NCI-H1417 treated with DMSO at 0.1 percent for 48 hours (cell line): ENCODE results near the gene IQCE.

ENCODE experiments used
- DNase-seq: peaks from one replicate; lab custom pipeline; 2025; lab: John Stamatoyannopoulos, UW

Gene IQCE

DNA sequence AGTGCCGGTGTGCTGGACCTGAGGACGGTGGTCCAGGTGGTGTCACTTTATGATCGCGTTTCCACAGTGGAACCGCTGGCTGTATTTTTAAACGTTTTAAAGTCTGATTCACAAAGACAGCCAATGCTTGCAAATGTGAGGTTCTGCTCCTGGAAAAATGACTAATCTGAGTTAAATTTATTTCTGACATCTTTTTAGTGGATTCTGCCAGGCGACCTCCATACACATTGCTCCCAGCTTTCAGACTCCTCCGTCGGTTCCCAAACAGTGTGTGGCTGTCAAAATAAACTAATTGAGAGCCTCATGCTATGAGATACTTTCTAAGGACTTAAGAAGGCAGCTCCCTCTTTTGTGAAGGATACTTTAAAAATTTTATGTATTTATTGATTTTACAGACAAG, 60.3 kb downstream of the IQCE start:
- no peak for DNase-seq

DNA sequence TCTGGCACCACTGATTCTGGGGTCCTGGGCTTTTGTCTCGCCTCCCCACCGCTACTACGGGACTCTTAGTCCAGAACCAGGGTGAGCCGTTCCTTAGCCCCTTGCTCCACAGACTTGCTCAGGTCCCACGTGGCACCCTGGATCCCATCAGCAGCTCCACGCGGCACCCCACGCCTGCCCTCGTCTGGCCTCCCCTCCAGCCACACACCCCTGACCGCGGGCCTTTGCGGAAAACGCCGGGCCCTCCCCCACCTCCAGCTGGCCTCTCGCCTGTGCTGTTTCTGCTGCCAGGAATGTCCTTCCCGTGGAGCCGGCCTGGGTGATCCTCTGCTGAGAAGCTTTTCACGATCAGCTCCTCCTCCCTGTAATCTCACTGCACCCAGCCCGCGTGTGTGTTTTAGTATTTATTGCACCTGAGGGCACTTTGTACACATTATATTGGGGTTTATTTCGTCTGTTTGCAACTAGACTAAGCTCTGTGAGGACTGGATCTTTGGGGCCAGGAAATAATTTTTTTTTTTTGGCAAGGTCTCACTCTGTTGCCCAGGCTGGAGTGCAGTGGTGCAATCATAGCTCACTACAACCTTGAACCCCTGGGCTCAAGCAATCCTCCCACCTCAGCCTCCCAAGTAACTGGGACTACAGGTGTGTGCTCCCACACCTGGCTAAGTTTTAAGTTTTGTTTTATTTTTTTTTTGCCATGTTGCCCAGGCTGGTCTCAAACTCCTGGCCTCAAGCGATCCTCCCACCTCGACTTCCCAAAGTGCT, 62.5 kb downstream of the IQCE start:
- no peak for DNase-seq

DNA sequence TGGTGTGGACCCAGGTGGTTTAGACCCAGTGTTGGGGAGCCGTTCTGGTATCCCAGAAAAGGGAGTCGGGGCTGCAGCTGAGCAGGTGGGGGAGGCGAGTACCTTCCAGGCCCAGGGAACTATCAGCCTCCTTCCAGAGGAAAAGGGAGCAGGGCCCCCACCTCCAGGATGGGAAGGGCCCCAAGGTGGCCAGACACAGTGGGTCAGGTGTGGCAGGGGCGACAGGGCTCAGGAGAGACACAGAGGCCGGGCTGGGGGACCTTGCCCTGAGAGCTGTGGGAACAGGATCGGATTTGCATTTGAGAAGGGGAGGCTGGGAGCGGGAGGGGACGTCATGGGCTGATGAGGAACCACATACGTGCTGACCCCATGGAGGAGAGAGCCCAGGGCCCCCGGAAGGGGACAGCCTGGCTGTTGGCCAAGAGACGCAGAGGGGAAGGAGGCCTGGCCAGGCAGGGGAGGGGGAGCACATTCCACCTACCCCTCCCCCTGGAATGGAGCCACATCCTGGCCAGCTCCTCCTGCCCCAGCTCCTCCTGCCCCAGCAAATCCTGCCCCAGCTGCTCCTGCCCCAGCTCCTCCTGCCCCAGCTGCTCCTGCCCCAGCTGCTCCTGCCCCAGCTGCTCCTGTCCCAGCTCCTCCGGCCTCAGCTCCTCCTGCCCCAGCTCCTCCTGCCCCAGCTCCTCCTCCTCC, 63.3 kb downstream of the IQCE start:
- DNase-seq: no peak

DNA sequence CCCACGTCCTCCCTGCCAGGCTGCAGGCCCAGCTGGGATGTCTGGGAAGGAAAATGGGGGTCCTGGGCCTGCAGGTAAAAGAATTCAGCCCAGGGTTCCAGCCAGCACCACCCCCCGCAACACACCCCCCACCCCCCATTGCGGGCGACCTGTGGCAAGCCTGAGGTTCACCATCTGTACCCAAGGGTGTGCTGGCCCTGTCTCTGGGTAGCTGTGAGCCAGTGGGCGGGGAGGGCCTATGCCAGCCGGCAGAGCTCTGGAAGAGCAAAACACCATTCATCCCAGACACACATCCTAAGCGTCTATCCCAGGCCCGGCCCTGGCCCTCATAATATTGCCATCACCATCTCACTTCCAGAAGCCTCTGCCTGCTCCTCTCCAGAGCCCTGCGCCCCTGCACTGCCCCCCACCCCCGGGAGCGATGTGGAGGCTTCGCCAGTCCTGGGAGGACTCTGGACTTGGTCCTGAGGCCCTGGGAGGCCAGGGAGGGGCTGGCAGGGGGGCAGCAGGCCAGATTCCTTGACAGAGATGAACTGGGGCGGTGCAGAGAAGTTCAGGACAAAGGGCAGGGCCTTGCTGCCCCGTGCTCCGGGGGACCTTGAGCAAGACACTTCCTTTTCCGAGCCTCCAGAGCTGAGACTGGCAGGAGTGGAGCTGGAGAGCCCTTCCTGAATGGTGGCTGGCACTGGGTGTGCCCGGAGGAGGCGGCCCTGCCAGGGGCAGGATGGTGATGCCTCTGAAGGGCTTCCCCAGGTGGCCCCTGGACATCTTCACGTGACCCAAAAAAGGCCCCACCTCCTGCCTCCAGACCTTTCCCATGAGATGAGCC, 64.3 kb downstream of the IQCE start:
- DNase-seq: no peak

DNA sequence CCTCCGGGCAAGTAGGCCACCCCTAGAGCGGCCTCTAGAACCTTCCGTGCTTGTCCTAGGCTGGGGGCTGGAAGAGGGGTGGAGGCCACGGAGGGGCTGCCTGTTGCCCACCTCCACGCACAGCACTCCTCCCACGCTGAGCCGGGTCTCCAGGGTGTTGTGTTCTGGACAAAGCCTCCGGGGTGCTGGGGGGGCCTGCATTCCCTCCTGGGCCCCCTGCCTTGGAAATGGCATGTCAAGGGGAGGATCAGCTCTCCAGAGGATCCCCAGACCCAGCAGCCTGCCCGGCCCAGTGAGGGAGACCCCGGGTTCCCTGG, 64.9 kb downstream of the IQCE start:
- DNase-seq: no peak

DNA sequence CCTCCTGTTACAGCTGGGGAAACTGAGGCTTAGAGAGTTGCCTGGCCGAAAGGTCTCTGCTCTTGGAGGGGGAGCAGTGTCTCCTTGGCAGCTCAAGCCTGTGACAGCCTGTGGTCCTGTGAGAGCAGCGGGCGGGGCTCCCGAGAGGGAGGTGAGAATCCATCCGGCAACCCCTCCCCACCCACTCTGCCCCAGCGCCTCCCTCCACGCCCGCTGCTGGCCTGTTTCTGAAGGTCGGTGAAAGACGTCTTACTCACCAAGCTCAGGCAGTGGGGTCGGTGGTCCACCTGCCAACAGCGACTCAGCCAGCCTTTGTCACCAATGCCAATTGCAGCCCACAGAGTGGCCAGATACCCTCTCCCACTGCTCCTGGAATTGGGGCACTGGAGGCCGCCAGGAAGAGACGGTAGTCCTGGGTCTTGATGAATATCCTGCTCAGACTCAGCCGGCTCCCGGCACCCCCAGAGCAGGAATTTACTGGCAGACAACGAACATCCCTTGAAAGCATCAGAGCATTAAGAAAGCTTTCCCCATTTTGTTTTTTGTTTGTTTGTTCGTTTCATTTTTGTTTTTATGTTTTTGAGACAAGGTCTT, 65.6 kb downstream of the IQCE start:
- no peak for DNase-seq

DNA sequence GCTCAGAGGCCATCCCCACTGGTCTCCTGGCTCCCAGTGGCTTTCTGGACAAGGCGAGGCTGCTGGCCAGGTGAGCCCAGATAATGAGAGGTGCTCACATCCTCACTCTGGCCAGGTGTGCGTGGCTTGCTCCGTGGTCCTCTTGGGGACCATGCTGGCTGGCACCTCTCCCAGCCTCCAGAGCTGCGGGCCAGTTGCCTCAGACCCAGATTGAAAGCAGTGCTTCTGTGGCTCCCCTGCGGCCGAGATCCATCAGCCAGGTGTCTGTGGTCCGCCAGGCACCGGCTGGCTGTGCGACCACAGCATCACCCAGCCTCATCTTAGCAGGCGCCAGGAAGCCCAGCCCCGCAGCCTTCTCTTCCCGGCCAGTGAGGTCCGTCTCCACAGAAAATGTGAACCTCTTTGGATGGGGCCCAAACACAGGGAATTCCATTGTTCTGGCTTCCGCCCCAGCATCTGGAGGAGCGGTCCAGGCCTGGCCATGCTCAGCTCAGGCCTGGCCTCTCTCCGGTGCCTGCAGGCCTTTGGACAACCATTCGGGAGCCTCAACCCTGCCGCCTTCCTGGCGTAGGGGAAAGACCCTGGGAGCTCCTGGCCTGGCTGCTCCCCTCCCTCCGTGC, 67.8 kb downstream of the IQCE start:
- no peak for DNase-seq

DNA sequence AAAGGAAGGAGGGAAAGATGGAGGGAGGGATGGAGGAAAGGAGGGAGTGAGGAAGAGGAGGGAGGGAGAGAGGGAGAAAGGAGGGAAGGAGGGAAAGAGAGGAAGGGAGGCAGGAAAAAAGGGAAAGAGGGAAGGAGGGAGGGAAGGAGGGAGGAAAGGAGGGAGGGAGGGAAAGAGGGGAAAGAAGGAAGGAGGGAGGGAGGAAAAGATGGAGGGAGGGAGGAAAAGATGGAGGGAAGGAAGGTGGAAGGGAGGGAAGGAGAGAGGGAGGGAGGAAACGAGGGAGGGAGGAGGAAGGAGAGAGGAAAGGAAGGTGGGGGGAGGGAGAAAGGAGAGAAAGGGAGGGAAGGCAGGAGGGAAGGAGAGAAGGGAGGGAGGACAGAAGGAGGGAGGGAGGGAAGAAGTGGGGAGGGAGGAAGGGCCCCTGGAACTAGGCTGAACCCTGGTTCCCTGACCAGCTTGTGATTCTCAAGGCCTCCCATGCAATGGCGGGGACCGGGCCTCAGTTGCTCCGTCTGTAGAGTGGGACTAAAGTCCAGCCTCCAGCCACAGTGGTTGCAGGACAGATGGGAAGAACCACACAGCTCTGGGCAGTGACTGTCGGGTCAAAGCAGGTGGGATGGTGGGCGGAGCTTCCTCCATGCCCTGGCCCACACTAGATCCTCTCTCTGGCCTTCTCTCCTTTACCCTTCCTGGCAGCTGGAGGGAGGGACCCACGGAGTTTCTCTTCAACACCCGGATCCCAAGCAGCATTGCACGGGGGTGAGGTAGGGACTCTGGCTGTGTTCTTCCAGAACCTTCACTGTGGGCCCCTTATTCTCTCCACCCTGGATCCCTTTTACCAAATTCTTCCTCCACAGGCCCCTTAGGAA, 68.7 kb downstream of the IQCE start:
- DNase-seq: no peak

DNA sequence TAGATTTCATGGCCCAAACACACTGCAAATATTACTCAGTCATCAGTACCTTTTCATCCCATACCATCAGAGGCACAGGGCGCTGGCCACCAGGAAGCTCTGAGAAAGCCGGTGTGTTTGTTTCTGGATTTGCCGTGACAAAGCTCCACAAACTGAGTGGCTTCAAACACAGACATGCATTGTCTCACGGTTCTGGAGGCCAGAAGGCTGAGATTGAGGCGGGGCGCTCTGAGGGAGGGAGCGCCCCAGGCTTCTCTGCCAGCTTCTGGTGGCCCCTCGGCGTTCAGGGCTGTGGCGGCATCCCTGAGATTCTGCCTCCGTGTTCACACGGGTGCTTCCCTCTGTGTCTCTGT, 69.3 kb downstream of the IQCE start:
- no peak for DNase-seq

DNA sequence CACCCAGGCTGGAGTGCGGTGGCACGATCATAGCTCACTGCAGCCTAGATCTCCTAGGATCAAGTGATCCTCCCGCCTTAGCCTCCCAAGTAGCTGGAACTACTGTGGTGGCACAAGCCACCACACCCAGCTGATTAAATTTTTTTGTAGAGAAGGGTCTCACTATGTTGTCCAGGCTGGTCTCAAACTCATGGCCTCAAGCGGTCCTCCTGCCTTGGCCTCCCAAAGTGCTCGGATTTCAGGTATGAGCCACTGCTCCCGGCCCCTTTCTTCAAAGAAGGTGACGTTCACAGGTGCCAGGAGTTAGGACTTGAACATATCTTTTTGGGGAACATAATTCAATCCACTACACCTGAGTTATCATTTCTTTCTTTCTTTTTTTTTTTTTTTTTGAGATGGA, 70.1 kb downstream of the IQCE start:
- DNase-seq: no peak

DNA sequence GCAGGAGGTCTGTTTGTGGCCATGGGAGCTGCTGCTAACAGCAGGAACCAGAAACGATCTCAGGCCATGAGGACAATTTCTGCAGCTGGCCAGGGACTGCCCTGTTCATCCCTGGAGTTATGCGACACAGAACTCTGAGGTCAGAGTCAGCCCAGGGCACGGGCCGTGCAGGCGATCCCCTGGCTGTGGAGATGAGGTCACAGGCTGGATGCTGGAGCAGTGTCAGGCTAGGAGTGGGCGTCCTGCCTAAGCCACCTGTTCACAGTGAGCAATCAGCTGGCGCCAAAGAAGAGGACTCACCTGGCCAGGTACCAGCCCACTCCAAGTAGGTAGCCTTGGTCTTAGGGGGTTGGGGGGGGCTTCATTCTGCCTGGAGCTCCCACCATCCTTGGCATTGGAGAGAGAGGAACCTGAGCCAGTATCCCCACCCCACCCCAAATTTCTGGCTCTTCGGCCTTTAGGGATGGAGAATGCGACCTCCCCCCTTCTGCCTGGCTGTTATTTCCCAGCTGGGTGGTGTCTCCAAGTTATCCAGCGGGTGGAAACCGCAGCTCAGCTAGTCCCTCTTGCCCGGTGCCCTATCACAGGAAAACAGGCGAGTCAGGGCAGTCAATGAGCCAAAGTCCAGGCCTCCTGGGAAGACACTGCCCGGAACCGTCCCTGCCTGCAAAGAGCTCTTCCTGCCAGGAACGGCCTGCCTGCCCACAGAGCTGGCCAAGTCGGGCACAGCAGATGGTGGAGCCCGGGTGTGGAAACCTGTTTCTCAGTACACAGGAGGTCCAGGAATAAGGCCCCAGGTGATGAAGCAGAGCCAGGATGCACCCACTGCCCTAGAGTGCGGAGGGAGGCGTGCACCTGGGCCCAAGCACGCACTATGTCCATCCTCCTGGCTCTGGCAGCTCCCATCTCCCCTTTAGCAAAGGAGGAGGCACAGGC, 71.2 kb downstream of the IQCE start:
- no peak for DNase-seq

DNA sequence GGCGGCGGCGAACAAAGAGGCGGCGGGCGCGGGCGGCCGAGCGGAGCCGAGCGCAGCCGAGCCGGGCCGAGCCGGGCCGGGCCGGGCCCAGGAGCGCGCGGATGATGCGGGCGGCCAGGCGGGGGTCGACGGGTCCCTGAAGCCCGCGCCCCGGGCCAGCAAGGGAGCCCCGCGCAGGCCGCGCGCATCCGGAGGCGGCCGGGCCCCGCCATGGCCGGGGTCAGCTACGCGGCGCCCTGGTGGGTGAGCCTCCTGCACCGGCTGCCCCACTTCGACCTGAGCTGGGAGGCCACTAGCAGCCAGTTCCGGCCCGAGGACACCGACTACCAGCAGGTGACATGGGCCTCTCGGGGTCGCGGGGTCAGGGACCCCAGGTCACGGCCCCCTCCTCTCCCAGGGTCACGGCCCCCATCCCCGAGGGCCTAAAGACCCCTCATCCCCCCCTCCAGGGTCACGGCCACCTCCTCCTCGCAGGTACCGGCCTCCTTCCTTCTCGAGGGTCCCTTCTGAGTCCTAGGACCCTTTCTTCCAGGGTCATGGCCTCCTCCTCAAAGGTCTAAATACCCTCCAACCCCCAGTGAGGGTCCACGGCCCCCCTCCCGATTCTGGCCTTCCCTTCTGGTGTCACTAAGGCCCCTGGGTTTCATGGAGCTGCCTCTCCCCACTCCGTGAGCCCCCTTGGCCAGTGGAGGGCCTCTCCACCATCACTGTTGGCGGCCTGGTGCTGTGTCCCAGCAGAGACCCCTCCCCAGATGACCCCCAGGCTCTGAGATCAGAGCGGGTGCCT, 73.4 kb downstream of the IQCE start, which contains the start of gene TTYH3:
Gene TTYH3 (plus strand): TSS at position 41 of the 787 bp plus-strand sequence. CDS start 170 bp downstream, at position 211.
- no peak for DNase-seq

DNA sequence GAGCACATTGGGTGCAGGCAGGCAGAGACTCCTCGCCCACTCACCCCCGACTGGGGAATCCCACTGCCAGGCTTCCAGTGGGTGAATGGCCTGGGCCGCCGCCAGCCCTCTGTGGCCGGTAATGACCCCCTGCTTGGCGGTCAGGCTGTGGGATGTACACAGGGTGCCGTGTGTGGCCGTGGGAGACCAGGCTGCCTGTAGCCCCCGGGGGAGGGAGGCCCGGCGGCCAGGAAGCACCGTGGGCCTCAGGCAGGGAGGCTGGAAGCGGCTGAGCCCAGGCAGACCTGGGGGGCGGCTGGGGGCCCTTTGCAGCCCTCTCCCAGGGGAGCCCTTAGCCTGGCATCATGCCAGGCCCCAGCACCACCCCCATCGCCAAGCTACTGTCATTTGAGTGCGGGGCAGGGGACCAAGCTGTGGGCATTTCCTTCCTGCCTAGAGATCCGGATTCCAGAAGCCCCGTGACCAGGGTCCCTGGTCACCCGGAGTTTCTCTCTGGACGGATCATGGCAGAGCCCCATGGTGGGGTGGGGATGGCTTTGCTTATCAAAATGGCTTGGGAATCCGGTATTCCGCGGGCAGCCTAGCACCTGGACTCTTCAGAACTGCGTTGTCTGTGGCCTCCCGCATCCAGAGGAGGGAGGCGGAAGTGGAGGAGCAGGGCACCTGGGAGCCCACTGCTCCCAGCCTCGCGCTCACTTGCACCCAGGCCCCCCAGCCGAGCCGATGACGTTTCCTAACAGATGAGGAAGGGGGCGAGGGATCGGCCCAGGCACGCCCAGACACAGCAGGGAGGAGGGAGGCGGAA, 74.2 kb downstream of the IQCE start:
- peak; percentile 23 for DNase-seq

DNA sequence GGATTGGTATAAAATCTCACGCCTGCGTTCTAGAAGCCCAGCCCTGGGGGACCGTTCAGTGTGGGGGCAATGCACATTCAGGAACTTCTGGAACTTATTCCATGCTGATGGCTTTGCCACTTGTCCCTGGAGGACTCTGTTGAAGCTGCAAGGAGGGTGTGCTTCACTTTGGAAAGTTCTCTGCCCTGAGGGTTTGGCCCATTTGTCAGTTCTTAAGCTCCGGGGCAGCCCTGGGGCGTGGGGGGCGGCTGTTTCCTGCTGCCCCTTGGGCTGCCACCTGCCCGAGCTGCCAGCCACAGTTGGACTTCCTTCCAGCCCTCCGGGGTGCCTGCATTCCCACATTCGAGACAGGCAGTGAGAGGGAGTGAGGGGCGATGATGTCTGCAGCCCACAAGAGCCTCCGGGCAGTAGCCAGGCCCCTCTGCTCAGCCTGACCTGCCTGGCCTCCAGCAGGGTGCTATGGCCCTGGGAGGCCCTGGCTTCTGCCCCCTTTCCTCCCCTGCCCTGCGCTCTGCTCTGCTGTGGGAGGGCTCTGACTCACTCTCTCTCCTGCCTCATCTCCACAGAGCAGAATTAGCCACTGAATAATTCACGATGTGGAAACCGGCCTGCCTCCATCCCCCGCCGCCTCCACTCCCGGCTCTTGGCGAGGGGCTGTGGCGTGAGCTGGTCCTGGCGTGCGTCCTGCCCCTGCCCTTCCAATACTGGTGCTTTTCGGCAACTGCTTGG, 74.9 kb downstream of the IQCE start:
- no peak for DNase-seq

DNA sequence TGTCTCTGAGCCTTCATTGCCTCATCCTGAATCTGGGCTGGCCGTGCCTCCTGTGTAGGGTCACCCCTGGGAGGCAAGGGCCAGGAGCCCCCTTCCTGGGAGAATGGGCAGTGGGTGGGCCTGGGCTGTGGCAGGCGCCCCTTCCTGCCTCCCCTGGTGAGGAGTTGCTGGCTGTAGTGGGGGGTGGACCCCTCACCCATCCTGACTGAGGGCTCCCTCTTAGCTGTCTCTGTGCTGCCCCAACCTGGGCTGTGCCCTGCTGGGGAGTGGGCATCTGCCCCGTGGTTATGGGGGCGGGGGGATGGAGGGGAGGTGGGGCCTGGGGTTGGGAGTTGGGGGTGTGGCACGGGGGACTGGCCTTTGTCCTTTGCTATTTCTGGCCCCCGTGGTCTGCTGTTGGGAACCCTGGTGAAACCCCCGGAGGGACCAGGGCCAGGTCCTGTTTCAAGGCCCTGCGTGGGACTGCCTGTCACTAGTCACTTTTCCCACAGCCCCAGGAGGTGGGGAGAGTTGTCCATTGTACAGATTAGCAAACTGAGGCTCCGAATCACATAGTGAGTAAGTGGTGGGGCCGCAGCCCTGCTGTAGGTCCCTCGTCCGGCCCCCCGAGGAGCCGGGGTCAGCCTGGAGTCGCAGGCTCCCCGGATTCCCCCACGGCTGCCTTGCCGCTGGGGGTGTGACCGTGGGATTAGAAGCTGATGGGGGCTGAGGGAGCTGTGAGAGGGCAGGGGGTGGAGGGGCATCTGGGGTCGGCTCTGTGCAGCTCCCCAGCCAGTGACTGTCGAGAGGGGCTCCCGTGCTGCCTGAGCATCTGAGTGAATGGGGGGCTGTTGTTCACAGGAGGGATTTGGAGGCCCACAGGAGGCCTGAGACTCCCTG, 75.7 kb downstream of the IQCE start:
- DNase-seq: no peak

DNA sequence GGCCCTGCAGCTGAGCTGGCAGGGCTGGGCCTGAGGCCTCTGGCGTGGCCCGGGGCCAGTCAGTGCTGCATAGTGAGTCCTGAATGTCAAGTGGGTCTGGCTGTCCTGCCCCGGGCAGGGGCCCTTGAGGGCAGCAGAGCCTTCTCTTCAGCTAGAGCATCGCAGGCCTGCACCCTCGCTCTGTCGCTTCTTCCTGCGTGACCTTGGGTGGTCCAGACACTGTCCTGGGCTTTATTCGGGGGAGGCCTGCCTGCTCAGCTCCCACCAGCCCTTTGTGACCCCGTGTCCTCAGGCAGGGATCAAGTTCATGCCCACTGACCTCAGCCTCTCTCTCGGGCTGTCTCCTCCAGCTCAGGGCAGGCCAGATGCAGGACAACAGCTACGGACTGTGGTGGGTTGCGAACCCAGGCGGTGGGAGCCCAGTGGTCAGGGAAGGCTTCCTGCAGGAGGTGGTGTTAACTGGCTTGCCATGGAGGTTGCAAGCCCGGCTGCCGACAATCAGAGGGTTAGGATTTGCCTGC, 76.4 kb downstream of the IQCE start:
- DNase-seq: no peak
